NCI-H146 treated with DMSO at 0.1 percent for 48 hours (cell line): ENCODE data around the gene PCDHGB4.
"Not testable (repeated sequence)": the region's sequence is repeated elsewhere in the genome, so short reads cannot be mapped to it uniquely, and the experiment has no call there.

ENCODE experiments used
- DNase-seq: peaks from one replicate; lab custom pipeline; 2025; ENCODE audit not compliant: unreplicated experiment; lab: John Stamatoyannopoulos, UW

Gene PCDHGB4

GRCh38 chr5:141366016-141366896 lies 21.2 kb upstream of the PCDHGB4 start:
- no peak for DNase-seq

GRCh38 chr5:141369994-141370848 lies 17.3 kb upstream of the PCDHGB4 start, which contains the start of gene PCDHGB3:
Gene PCDHGB3 (plus strand): TSS chr5:141370242. CDS start chr5:141370395, 153 bp downstream.
- DNase-seq, result no peak

- DNase-seq, result no peak
Measured at GRCh38 chr5:141371572-141372475, 15.7 kb upstream of the PCDHGB4 start.

DNA sequence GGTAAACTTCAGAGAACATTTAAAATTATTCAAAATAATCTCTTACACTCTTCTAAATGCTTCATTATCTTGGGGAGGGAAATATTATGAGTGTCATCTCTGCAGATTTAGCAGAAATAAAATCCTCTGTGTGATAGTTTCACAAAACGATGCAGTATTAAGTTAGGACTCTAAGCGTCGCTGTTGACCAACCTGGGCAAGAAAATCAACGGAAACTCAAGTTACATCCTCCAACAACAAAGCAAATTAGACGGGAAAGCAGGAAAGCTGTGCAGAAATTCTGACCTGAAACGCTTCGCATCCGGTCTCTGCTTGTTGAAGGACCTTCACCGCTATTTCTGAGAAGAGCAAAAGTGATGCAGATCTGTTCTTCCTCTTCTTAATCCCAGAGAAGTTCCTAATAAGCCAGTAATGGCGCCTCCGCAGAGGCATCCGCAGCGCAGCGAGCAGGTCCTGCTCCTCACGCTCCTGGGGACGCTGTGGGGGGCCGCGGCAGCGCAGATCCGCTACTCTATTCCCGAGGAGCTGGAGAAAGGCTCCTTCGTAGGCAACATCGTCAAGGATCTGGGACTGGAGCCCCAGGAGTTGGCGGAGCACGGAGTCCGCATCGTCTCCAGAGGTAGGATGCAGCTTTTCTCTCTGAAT lies 13.7 kb upstream of the PCDHGB4 start, which contains the start of gene PCDHGA6:
Gene PCDHGA6, plus strand, starts transcription at position 219 of the 645 bp plus-strand sequence. Its CDS starts 193 bp downstream, at position 412.
- no peak for DNase-seq

DNA sequence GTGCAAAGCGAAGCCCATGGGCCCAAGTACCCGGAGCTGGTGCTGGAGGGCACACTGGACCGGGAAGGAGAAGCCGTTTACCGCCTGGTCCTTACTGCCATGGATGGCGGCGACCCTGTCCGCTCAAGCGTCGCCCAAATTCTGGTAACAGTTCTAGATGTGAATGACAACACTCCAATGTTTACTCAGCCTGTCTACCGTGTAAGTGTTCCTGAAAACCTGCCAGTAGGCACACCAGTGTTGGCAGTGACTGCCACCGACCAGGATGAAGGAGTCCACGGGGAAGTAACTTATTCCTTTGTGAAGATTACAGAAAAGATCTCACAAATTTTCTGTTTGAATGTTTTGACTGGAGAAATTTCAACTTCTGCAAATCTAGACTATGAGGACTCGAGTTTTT lies 12.9 kb upstream of the PCDHGB4 start:
- DNase-seq, result no peak

GRCh38 chr5:141375444-141376155 lies 11.9 kb upstream of the PCDHGB4 start:
- DNase-seq, result not testable (repeated sequence)

DNA sequence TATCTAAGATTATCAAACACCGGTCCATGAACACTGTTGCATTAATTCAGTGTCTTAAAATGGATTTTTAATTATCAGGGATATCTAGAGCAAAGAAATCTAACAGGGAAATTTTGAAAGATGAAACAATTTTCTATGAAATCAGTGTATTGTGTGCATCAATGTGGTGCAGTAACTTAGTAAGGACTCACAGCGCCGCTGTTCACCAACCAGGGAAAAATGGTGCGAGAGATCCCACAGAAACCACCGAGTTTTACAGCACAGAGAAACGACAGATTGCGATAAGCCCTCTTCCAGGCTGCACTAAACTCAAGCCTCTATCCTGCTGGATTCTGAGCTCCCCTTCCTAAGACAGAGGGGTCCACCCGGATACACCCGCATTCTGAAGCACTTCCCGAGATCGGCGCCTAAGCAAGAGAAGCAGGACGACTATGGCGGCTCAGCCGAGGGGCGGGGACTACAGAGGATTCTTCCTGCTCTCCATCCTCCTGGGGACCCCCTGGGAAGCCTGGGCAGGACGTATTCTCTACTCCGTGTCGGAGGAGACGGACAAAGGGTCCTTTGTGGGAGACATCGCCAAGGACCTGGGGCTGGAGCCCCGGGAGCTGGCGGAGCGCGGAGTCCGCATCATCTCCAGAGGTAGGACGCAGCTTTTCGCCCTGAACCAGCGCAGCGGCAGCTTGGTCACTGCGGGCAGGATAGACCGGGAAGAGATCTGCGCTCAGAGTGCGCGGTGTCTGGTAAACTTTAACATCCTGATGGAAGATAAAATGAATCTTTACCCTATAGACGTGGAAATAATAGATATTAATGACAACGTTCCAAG lies 4.8 kb upstream of the PCDHGB4 start, which contains the start of gene PCDHGA7:
Gene PCDHGA7, plus strand, starts transcription at position 274 of the 826 bp plus-strand sequence. Its CDS starts 158 bp downstream, at position 432.
- DNase-seq, result no peak

GRCh38 chr5:141383345-141383744 lies 4.2 kb upstream of the PCDHGB4 start:
- no peak for DNase-seq

DNA sequence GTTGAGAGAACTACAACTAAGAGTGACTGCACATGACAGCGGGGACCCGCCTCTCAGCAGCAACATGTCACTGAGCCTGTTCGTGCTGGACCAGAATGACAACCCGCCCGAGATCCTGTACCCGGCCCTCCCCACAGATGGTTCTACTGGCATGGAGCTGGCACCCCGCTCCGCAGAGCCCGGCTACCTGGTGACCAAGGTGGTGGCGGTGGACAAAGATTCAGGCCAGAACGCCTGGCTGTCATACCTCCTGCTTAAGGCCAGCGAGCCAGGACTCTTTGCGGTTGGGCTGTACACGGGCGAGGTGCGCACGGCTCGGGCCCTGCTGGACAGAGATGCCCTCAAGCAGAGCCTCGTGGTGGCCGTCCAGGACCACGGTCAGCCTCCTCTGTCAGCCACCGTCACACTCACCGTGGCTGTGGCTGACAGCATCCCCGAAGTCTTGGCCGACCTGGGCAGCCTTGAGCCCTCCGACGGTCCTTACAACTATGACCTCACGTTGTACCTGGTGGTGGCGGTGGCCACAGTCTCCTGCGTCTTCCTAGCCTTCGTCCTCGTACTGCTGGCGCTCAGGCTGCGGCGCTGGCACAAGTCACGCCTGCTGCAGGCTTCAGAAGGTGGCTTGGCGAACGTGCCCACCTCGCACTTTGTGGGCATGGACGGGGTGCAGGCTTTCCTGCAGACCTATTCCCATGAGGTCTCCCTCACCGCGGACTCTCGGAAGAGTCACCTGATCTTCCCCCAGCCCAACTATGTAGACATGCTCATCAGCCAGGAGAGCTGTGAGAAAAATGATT lies 2.8 kb upstream of the PCDHGB4 start:
- no peak for DNase-seq

GRCh38 chr5:141388661-141389060 lies 1.2 kb downstream of the PCDHGB4 start:
- DNase-seq, result no peak

DNA sequence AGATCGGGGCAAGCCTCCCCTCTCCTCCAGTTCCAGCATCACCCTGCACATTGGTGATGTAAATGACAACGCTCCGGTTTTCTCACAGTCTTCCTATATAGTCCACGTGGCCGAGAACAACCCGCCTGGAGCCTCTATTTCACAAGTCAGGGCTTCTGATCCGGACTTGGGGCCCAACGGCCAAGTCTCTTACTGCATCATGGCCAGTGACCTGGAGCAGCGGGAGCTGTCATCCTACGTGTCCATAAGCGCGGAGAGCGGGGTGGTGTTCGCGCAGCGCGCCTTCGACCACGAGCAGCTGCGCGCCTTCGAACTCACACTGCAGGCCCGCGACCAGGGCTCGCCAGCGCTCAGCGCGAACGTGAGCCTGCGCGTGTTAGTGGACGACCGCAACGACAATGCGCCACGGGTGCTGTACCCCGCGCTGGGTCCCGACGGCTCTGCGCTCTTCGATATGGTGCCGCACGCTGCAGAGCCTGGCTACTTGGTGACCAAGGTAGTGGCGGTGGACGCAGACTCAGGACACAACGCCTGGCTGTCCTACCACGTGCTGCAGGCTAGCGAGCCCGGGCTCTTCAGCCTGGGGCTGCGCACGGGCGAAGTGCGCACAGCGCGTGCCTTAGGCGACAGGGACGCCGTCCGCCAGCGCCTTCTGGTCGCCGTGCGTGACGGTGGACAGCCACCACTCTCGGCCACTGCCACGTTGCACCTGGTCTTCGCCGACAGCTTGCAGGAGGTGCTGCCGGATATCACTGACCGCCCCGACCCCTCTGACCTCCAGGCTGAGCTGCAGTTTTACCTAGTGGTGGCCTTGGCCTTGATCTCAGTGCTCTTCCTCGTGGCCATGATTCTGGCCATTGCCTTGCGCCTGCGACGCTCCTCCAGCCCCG lies 1.9 kb downstream of the PCDHGB4 start:
- DNase-seq, result no peak

- no peak for DNase-seq
Measured at GRCh38 chr5:141392429-141393198, 5.1 kb downstream of the PCDHGB4 start, which contains the start of gene PCDHGA8. Gene PCDHGA8 (plus strand): TSS chr5:141392633. CDS start chr5:141392814, 181 bp downstream.

GRCh38 chr5:141393267-141393666 lies 5.8 kb downstream of the PCDHGB4 start:
- no peak for DNase-seq

- DNase-seq, result not testable (repeated sequence)
Measured at GRCh38 chr5:141394401-141395187, 7.1 kb downstream of the PCDHGB4 start.
